CD4-positive, alpha-beta T cell treated with Interleukin-6 at 100 ng/mL for 8 hours (primary cell): ENCODE data around the gene IQSEC2.
A peak's percentile ranks its signal among the peaks of the same experiment; 100 is the strongest.

Source experiments
- DNase-seq: peaks from one replicate; pipeline ENCODE4 v3.0.0-alpha.2; 2020; ENCODE audit warnings: mixed read lengths, low spot score

The IQSEC2 gene

GRCh38 chrX:53244610-53245009 lies 36.8 kb downstream of the IQSEC2 start:
- DNase-seq, result no peak

GRCh38 chrX:53242310-53242709 lies 39.1 kb downstream of the IQSEC2 start:
- no peak for DNase-seq

- DNase-seq, result no peak
Measured at GRCh38 chrX:53241558-53241957, 39.8 kb downstream of the IQSEC2 start.

GRCh38 chrX:53239474-53239873 lies 41.9 kb downstream of the IQSEC2 start:
- DNase-seq, result no peak

GRCh38 chrX:53237056-53237455 lies 44.3 kb downstream of the IQSEC2 start:
- no peak for DNase-seq

- no peak for DNase-seq
Measured at GRCh38 chrX:53236025-53236679, 45.2 kb downstream of the IQSEC2 start.

GRCh38 chrX:53235566-53235965 lies 45.8 kb downstream of the IQSEC2 start:
- DNase-seq, result no peak

- DNase-seq, result no peak
Measured at GRCh38 chrX:53234484-53234883, 46.9 kb downstream of the IQSEC2 start.

GRCh38 chrX:53233536-53233935 lies 47.8 kb downstream of the IQSEC2 start:
- DNase-seq, result no peak

- DNase-seq, result no peak
Measured at GRCh38 chrX:53230116-53230515, 51.3 kb downstream of the IQSEC2 start.

- DNase-seq, result no peak
Measured at GRCh38 chrX:53227224-53227765, 54.1 kb downstream of the IQSEC2 start.

GRCh38 chrX:53224860-53225797 lies 56.3 kb downstream of the IQSEC2 start, which contains the start of gene KDM5C:
TSS of gene KDM5C (minus strand) at chrX:53225207. CDS start at chrX:53224889, 318 bp downstream.
- peak; percentile 93 for DNase-seq

- peak; percentile 44 for DNase-seq
Measured at GRCh38 chrX:53223955-53224859, 57.2 kb downstream of the IQSEC2 start.

- no peak for DNase-seq
Measured at GRCh38 chrX:53223068-53223693, 58.2 kb downstream of the IQSEC2 start.
